Epithelial cell of alveolus of lung (primary cell): ENCODE data around the gene TGFBR1. TPM values are rescaled to one million over a fixed set of nuclear protein-coding genes. Genes with fewer than 3 reads are reported as not detected.

ENCODE experiments used
- total RNA-seq: library from RNA; depleted of rRNA; stranded (reverse); fragments of >200 nt; gene quantifications from 2 replicates; pipeline ENCODE4 v1.2.1, GENCODE V29; 2015

TGFBR1 gene
- 15.1 and 35.3 TPM in 2 replicates for total RNA-seq

DNA sequence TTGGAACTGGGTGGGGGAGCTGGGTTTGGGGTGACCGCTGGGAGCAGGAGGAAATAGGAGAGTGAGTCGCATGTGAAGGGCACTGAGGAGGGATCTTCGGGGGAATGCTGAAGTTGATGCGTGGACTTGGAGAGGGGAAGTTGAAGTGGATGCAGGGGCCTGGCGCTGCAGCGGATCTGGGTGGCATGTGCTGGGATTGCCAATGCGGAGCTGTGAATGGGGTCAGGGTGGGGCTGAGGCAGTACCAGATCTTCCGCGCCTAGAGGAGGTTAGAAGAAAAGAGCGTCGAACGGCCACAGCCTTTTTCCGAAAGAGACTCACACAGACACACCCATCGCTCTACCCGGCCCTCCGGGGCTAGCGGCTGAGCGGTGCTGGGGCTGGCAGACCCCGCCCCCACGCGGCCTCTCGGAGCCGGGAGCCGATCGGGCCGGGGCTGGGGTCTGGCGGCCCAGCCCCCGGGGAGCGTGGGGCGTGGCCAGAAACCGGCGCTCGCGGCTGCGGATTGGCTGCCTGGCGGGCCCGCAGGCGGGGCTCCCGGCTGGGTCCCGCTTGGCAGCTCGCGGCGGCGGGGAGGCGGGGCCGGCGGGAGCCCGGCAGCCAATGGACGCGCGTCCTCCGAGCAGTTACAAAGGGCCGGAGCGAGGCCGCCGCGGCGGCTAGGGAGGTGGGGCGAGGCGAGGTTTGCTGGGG, at the start of gene TGFBR1:
TGFBR1 (plus strand) TSS at position 655 of the 693 bp plus-strand sequence. CDS start 93 bp downstream, outside the sequence.

Other genes with a start within 250 kb of the TGFBR1 start
- gene COL15A1, start 161.2 kb upstream of the TGFBR1 start, total RNA-seq, result 11.3 and 18.0 TPM in 2 replicates
- 42.0 and 54.0 TPM in 2 replicates for gene ALG2, start 116.8 kb downstream of the TGFBR1 start, total RNA-seq
- gene SEC61B, start 117.2 kb downstream of the TGFBR1 start, total RNA-seq, result 169 and 249 TPM in 2 replicates